GM23338 (cell line): ENCODE data around the gene DIDO1. TPM values are rescaled to one million over a fixed set of nuclear protein-coding genes. Genes with fewer than 3 reads are reported as not detected.
"Not testable (repeated sequence)": the region's sequence is repeated elsewhere in the genome, so short reads cannot be mapped to it uniquely, and the experiment has no call there.

Experiments used
- ATAC-seq: fragments of 200-7000 bp; cut with Tn5 transposase; 3 replicates; pipeline ENCODE4 v1.9.1; 2020
- DNase-seq: peaks from one replicate; pipeline ENCODE4 v3.0.0-alpha.2; 2015; ENCODE audit warnings: low spot score
- H2AFZ ChIP-seq: fragments of 200-600 bp; sonication (generic); 2 replicates; pipeline ENCODE4 v1.8.0; 2016; ENCODE audit warnings: antibody characterized with exemption, mild to moderate bottlenecking, moderate library complexity
- H3F3A ChIP-seq: fragments of 200-600 bp; sonication (generic); replicated peaks from 2 replicates; pipeline ENCODE4 v1.8.0; 2017; ENCODE audit warnings: antibody characterized with exemption, mixed run types, low read depth
- H3K27ac ChIP-seq: fragments of 200-600 bp; sonication (generic); 2 replicates; pipeline ENCODE4 v1.6.1; 2016; ENCODE audit warnings: low read depth
- H3K27me3 ChIP-seq: fragments of 200-600 bp; sonication (generic); 2 replicates; pipeline ENCODE4 v1.8.0; 2016; ENCODE audit warnings: mild to moderate bottlenecking, mixed run types, moderate library complexity; ENCODE audit not compliant: insufficient read depth
- H3K36me3 ChIP-seq: fragments of 200-600 bp; sonication (generic); 2 replicates; pipeline ENCODE4 v1.8.0; 2016; ENCODE audit warnings: mild to moderate bottlenecking; ENCODE audit not compliant: insufficient read depth
- H3K4me1 ChIP-seq: fragments of 200-600 bp; sonication (generic); 2 replicates; pipeline ENCODE4 v1.8.0; 2016; ENCODE audit warnings: mild to moderate bottlenecking, moderate library complexity; ENCODE audit not compliant: insufficient read depth
- H3K4me2 ChIP-seq: fragments of 200-600 bp; sonication (generic); 2 replicates; pipeline ENCODE4 v1.7.1; 2017; ENCODE audit warnings: mixed run types
- H3K4me3 ChIP-seq: fragments of 200-600 bp; sonication (generic); 2 replicates; pipeline ENCODE4 v1.6.1; 2016; ENCODE audit warnings: mixed run types
- H3K79me2 ChIP-seq: fragments of 200-600 bp; sonication (generic); replicated peaks from 2 replicates; pipeline ENCODE4 v1.8.0; 2017; ENCODE audit warnings: mild to moderate bottlenecking; ENCODE audit not compliant: insufficient read depth
- H3K9me2 ChIP-seq: fragments of 200-600 bp; sonication (generic); 2 replicates; pipeline ENCODE4 v1.8.0; 2017; ENCODE audit not compliant: insufficient read depth
- H4K20me1 ChIP-seq: fragments of 200-600 bp; sonication (generic); replicated peaks from 2 replicates; pipeline ENCODE4 v1.8.0; 2017; ENCODE audit warnings: mild to moderate bottlenecking; ENCODE audit not compliant: insufficient read depth
- H3K27ac Mint-ChIP-seq: 2 replicates; pipeline ENCODE4 v1.8.0; 2020; ENCODE audit warnings: inconsistent platforms, mild to moderate bottlenecking, moderate library complexity, mixed read lengths
- H3K27me3 Mint-ChIP-seq: 3 replicates; pipeline ENCODE4 v1.8.0; 2022; ENCODE audit warnings: low read depth, mild to moderate bottlenecking, moderate library complexity, mixed read lengths, inconsistent platforms; ENCODE audit not compliant: insufficient read depth, poor library complexity
- H3K36me3 Mint-ChIP-seq: 3 replicates; pipeline ENCODE4 v1.8.0; 2021; ENCODE audit warnings: low read depth, mild to moderate bottlenecking, inconsistent platforms, moderate library complexity, mixed read lengths
- H3K4me1 Mint-ChIP-seq: 3 replicates; pipeline ENCODE4 v1.8.0; 2020; ENCODE audit warnings: mild to moderate bottlenecking, inconsistent platforms, mixed read lengths
- H3K4me3 Mint-ChIP-seq: 3 replicates; pipeline ENCODE4 v1.8.0; 2021; ENCODE audit warnings: moderate library complexity, mild to moderate bottlenecking, inconsistent platforms, mixed read lengths
- H3K9me3 Mint-ChIP-seq: 3 replicates; pipeline ENCODE4 v1.8.0; 2020; ENCODE audit warnings: moderate library complexity, mild to moderate bottlenecking, inconsistent platforms, mixed read lengths
- CREB1 ChIP-seq: fragments of 250-450 bp; sonication (Bioruptor Pico); IDR thresholded peaks from 2 replicates; pipeline ENCODE4 v1.5.0; 2020; ENCODE audit warnings: low read depth, mild to moderate bottlenecking, moderate library complexity
- ETS1 ChIP-seq: IDR thresholded peaks from 2 replicates; pipeline ENCODE4 v1.6.1; 2016; ENCODE audit warnings: antibody characterized with exemption
- EZH2 ChIP-seq: fragments of 200-600 bp; sonication (generic); IDR thresholded peaks from one replicate; pipeline ENCODE4 v1.8.0; 2017; ENCODE audit warnings: antibody characterized with exemption, mild to moderate bottlenecking, low read depth; ENCODE audit not compliant: unreplicated experiment
- EZH2phosphoT487 ChIP-seq: fragments of 200-600 bp; sonication (generic); IDR thresholded peaks from one replicate; pipeline ENCODE4 v1.8.1; 2018; ENCODE audit warnings: antibody characterized with exemption; ENCODE audit not compliant: unreplicated experiment
- JUNB ChIP-seq: IDR thresholded peaks from one replicate; pipeline ENCODE4 v1.6.1; 2016; ENCODE audit warnings: antibody characterized with exemption; ENCODE audit not compliant: unreplicated experiment
- NANOG ChIP-seq: IDR thresholded peaks from 2 replicates; pipeline ENCODE4 v1.6.1; 2016; ENCODE audit warnings: antibody characterized with exemption, borderline replicate concordance
- POLR2AphosphoS5 ChIP-seq: IDR thresholded peaks from 2 replicates; pipeline ENCODE4 v1.6.1; 2016; ENCODE audit warnings: antibody characterized with exemption, low read depth
- STAT1 ChIP-seq: IDR thresholded peaks from one replicate; pipeline ENCODE4 v1.6.1; 2016; ENCODE audit warnings: antibody characterized with exemption; ENCODE audit not compliant: unreplicated experiment
- ZNF114 ChIP-seq: fragments of 250-450 bp; sonication (Bioruptor Pico); IDR thresholded peaks from 2 replicates; pipeline ENCODE4 v1.5.0; 2020; ENCODE audit warnings: mild to moderate bottlenecking, moderate library complexity
- ZNF331 ChIP-seq: fragments of 250-450 bp; sonication (Bioruptor Pico); IDR thresholded peaks from 2 replicates; pipeline ENCODE4 v1.5.0; 2020; ENCODE audit warnings: low read depth, mild to moderate bottlenecking, moderate library complexity
- ZNF462 ChIP-seq: fragments of 250-450 bp; sonication (Bioruptor Pico); IDR thresholded peaks from 2 replicates; pipeline ENCODE4 v1.5.0; 2020; ENCODE audit warnings: mild to moderate bottlenecking, moderate library complexity
- polyA plus RNA-seq: library from polyadenylated mRNA; unstranded; fragments of >200 nt; fragmentation: Nextera tagmentation; extraction: Ambion mirVana; gene quantifications from 2 replicates; pipeline ENCODE4 v1.2.1, GENCODE V29; 2016
- total RNA-seq: library from RNA; depleted of rRNA; stranded (reverse); fragments of >200 nt; shearing (Covaris generic); gene quantifications from 2 replicates; pipeline ENCODE4 v1.2.3, GENCODE V29; 2014
- TF ChIP-seq, protein P1 (sequence below), 2 experiments: fragments of 200-600 bp in 1 of 2; sonication (generic) in 1 of 2; conservative IDR thresholded peaks; 2 replicates each; pipeline versions ENCODE4 v1.5.1 to v1.6.1; 2016 to 2017; ENCODE audit warnings: antibody characterized with exemption in 2 of 2, low read depth in 2 of 2, mild to moderate bottlenecking in 2 of 2, moderate library complexity in 1 of 2

DIDO1 gene
- total and polyA plus RNA-seq, 2 experiments from 2014 or later = 72.4 to 162 TPM

GRCh38 chr20:62853304-62853703 lies 73.0 kb downstream of the DIDO1 start:
- Histone ChIP-seq H4K20me1 (peaks cover 11% of the 10 kb centered on the region), H3K36me3 (peaks cover 27% of the 10 kb centered on the region), H3K79me2 (peaks cover 26% of the 10 kb centered on the region)
- H3K27me3 ChIP-seq, DNase-seq, H3K9me2 ChIP-seq, H3K27ac ChIP-seq, H3K4me2 ChIP-seq, ATAC-seq, H3F3A ChIP-seq, H2AFZ ChIP-seq, H3K4me1 ChIP-seq, H3K27ac Mint-ChIP-seq, H3K4me3 ChIP-seq, H3K4me3 Mint-ChIP-seq, H3K4me1 Mint-ChIP-seq, H3K27me3 Mint-ChIP-seq, H3K9me3 Mint-ChIP-seq: not testable (repeated sequence)
- H3K36me3 Mint-ChIP-seq = peaks cover 42% of the 10 kb centered on the region

DNA sequence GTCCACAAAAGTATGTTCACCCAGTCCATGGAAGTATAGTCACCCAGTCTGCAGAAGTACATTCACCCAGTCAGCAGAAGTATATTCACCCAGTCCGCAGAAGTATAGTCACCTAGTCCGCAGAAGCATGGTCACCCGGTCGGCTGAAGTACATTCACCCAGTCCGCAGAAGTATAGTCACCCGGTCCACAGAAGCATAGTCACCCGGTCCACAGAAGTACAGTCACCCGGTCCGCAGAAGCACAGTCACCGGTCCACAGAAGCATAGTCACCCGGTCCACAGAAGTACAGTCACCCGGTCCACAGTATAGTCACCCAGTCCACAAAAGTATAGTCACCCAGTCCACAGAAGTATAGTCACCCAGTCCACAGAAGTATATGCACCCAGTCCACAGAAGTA lies 73.5 kb downstream of the DIDO1 start:
- Mint-ChIP-seq H3K27me3 (peaks cover 5% of the 10 kb centered on the region), H3K4me3 (no peak overlapping the region), H3K4me1 (peaks cover 5% of the 10 kb centered on the region; the same call in 2 of the 3 replicates), H3K9me3 (no peaks in the 10 kb centered on the region), H3K27ac (no peak overlapping the region), H3K36me3 (peaks cover 44% of the 10 kb centered on the region)
- Histone ChIP-seq H3F3A (peaks cover 10% of the 10 kb centered on the region; the same call in 1 of the 2 replicates), H3K9me2 (no peaks in the 10 kb centered on the region), H4K20me1 (peaks cover 7% of the 10 kb centered on the region), H3K4me1 (no peaks in the 10 kb centered on the region), H3K27ac (no peak overlapping the region), H3K36me3 (peaks cover 27% of the 10 kb centered on the region), H2AFZ (no peak overlapping the region), H3K27me3 (no peaks in the 10 kb centered on the region), H3K79me2 (peaks cover 22% of the 10 kb centered on the region), H3K4me2 (no peak overlapping the region), H3K4me3 (no peak overlapping the region)
- DNase-seq (no peak), ATAC-seq (no peak)
- TF ChIP-seq ETS1 = no peak
- no peak for TF ChIP-seq ZNF331 (CRISPR knock-in tag)
- TF ChIP-seq CREB1 (CRISPR knock-in tag) = no peak
- no peak for TF ChIP-seq EZH2phosphoT487
- no peak for TF ChIP-seq POLR2AphosphoS5
- TF ChIP-seq NANOG = no peak
- TF ChIP-seq STAT1 = no peak
- TF ChIP-seq, protein P1, sequence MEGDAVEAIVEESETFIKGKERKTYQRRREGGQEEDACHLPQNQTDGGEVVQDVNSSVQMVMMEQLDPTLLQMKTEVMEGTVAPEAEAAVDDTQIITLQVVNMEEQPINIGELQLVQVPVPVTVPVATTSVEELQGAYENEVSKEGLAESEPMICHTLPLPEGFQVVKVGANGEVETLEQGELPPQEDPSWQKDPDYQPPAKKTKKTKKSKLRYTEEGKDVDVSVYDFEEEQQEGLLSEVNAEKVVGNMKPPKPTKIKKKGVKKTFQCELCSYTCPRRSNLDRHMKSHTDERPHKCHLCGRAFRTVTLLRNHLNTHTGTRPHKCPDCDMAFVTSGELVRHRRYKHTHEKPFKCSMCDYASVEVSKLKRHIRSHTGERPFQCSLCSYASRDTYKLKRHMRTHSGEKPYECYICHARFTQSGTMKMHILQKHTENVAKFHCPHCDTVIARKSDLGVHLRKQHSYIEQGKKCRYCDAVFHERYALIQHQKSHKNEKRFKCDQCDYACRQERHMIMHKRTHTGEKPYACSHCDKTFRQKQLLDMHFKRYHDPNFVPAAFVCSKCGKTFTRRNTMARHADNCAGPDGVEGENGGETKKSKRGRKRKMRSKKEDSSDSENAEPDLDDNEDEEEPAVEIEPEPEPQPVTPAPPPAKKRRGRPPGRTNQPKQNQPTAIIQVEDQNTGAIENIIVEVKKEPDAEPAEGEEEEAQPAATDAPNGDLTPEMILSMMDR (conservative IDR thresholded peaks at IDR 0.05; ENCODE audit: low read depth in 2 of 2) = no peak
- TF ChIP-seq ZNF114 (CRISPR knock-in tag) = no peak
- no peak for TF ChIP-seq JUNB
- no peak for TF ChIP-seq ZNF462 (CRISPR knock-in tag)
- TF ChIP-seq EZH2 = no peak
